Measurements from ENCODE around the gene ZNF766. TPM values are rescaled to one million over a fixed set of nuclear protein-coding genes. Genes with fewer than 3 reads are reported as not detected.

Gene ZNF766
- total RNA-seq, result 6.5 and 7.2 TPM in 2 replicates

DNA sequence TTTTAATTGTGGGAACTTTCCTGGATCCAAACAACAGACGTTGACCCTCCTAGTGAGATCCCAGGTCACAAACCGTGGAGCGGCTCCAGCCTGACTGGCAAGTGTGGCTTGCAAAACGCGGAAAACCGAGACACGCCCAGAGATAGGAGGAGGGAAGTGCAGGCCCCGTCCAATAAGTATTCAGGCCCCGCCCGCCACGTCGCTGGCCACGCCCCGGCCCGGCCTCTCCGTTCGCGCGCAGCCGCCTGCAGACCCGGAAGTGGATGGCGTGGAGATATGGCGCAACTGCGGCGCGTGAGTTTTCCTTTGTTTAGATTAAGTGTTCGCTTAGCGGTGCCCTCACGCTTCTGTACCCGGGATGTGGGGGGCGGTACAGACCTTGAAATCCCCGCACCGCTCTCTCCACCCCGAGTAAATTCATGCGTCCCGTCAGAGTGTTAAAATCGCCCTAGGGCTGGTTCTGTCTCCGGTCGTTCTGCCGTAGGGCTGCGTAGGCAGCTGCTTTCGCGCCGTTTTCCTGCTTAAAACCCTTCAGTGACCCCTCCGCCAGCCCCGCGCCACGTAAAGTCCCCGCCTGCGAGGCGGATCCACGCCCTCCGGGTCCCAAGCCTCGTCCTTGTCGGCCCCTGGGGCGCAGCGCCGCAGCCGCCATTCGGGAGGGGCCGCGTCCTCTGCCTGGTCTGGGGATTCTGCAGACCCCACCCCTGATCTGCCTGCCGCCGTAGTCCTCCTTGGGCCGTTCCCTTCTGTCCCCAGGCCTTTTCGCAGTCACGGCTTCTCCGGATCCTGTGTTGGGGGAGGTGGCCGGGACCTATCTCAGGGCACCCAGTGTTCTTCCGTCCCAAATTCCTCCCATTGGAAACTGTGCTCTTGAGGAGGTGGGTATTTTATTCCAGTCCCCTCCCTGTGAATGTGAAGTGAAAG is at the start of gene ZNF766:
TSS of gene ZNF766 (plus strand) at position 250 of the 924 bp plus-strand sequence. CDS start at position 277, 27 bp downstream.

GRCh38 chr19:52296773-52297600 is 27.6 kb downstream of the ZNF766 start, which contains the start of gene ZNF480:
Gene ZNF480, plus strand, starts transcription at chr19:52297169. Its CDS starts 3,244 bp downstream, at chr19:52300413.

DNA sequence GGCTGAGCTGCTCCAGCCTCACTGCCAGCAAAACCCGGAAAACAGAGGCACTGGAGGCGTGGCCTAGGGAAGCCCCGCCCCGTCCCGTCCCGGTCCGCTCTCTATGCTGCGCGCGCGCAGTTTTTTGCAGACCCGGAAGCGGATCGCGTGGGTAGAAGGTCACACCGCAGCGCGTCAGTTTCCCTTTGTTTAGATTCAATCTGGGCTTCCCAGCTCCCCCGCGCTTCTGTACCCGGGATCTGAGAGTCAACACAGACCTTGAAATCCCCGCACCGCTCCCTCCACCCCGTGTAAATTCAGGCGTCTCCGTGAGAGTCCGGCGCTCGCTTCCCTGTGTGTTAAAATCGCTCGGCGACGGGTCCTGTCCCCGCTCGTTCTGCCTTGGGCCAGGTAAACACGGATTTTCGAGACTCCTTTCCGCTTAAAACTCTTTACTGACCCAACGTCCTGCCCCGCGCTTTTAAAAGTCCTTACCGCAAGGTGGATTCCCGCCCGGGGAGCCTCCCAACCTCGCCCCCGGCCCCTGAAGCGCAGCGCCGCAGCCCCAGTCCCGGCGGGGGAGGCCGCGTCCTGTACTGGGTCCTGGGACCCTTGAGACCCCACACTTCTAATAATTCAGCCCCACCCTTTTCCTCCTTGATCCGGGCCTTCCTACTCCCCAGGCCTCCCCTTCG is 66.9 kb downstream of the ZNF766 start, which contains the start of gene ZNF610:
TSS of gene ZNF610 (plus strand) at position 127 of the 674 bp plus-strand sequence. CDS start 12,930 bp downstream, outside the sequence.

Other genes starting within 250 kb of the ZNF766 start
- gene ZNF614, start 241.2 kb upstream of the ZNF766 start, total RNA-seq, result 3.9 and 4.1 TPM in 2 replicates
- 2.1 and 3.4 TPM in 2 replicates for gene ZNF432, start 220.7 kb upstream of the ZNF766 start, total RNA-seq
- gene ZNF841, start 173.8 kb upstream of the ZNF766 start, total RNA-seq, result 4.2 TPM in 2 replicates
- 3.3 and 4.4 TPM in 2 replicates for gene ZNF616, start 129.6 kb upstream of the ZNF766 start, total RNA-seq
- gene ZNF836, start 98.0 kb upstream of the ZNF766 start, total RNA-seq, result 2.0 and 2.2 TPM in 2 replicates
- gene PPP2R1A, start 79.5 kb upstream of the ZNF766 start, total RNA-seq, result 265 and 317 TPM in 2 replicates
- gene ZNF480, start 27.6 kb downstream of the ZNF766 start, total RNA-seq, result 3.9 and 9.0 TPM in 2 replicates
- 0.65 and 2.2 TPM in 2 replicates for gene ZNF610, start 66.7 kb downstream of the ZNF766 start, total RNA-seq
- gene ZNF880, start 100.3 kb downstream of the ZNF766 start, total RNA-seq, result 10.6 and 18.4 TPM in 2 replicates
- 1.8 and 5.2 TPM in 2 replicates for gene ZNF528, start 128.3 kb downstream of the ZNF766 start, total RNA-seq
- not detected in 2 replicates for gene ZNF534, start 159.6 kb downstream of the ZNF766 start, total RNA-seq
- 0.16 and 1.4 TPM in 2 replicates for gene ZNF578, start 184.0 kb downstream of the ZNF766 start, total RNA-seq